Midbrain (tissue), 1 donor: ENCODE results near the gene RHOT2.
A peak's percentile ranks its signal among the peaks of the same experiment; 100 is the strongest.

Experiments used
- DNase-seq: peaks from one replicate; lab custom pipeline; 2025; lab: John Stamatoyannopoulos, UW

RHOT2 gene

DNA sequence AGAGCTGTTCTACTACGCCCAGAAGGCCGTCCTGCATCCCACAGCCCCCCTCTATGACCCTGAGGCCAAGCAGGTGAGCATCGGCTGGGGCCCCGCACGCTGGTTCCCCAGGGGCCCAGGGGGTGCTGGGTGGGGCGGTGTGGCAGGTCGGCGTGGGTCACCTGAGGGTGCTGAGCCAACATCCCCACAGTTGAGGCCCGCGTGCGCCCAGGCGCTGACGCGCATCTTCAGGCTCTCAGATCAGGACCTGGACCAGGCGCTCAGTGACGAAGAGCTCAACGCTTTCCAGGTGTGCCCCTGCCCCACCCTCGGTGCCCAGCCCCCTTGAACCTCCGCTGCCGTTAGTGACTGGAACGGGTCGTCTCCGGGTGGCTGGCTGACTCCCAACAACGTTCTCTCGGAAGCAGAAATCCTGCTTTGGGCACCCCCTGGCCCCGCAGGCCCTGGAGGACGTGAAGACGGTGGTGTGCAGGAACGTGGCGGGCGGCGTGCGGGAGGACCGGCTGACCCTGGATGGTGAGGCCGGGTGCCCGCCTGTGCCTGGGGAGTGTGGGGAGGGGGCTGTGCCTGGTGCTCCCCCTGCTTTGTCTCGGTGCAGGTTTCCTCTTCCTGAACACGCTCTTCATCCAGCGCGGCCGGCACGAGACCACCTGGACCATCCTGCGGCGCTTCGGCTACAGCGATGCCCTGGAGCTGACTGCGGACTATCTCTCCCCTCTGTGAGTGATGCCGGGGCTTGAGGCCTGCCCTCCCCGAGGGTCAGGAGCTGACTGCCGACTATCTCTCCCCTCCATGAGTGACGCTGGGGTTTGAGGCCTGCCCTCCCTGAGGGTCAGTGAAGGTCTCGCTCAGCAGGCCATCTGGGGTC lies 2.8 kb downstream of the RHOT2 start:
- DNase-seq = no peak

DNA sequence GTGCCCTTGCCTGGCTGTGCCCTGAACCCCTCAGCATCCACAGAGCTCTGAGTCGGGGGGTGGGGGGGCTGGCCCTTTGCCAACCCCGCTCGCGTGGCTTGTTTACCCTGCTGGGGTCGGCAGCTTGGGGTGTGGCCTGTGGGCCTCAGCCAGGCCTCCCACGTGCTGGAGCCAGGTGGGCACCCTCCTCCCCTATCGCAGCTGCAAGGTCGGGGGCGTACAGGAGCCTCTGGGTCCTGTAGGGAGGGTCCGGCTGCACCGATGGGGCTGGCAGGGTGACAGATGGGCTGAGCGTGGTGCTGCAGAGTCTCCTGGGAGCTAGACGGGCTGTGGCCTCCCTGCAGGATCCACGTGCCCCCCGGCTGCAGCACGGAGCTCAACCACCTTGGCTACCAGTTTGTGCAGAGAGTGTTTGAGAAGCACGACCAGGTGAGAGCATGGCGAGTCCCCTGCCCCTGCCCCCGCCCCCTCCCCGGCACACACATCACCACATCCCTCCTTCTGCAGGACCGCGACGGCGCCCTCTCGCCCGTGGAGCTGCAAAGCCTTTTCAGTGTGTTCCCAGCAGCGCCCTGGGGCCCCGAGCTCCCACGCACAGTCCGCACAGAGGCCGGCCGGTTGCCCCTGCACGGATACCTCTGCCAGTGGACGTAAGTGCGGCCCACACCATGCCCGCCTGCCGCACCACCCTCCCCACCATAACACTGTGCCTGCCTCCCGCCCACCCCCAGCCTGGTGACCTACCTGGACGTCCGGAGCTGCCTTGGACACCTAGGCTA lies 3.6 kb downstream of the RHOT2 start:
- DNase-seq = no peak

DNA sequence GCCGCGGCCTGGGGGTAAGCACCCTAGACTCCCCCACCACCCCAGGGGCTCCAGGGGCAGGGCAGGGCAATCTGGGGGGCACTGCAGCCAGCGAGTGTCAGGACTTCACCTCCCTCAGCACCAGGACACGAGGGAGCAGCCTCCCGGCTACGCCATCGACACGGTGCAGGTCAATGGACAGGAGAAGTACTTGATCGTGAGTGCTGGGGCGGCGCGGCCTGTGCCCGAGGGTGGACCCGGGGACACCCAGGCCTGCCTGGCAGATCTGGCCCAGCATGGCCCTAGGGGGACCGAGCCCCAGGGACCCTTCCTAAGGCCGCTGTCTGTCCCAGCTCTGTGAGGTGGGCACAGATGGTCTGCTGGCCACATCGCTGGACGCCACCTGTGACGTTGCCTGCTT lies 4.4 kb downstream of the RHOT2 start:
- no peak for DNase-seq

DNA sequence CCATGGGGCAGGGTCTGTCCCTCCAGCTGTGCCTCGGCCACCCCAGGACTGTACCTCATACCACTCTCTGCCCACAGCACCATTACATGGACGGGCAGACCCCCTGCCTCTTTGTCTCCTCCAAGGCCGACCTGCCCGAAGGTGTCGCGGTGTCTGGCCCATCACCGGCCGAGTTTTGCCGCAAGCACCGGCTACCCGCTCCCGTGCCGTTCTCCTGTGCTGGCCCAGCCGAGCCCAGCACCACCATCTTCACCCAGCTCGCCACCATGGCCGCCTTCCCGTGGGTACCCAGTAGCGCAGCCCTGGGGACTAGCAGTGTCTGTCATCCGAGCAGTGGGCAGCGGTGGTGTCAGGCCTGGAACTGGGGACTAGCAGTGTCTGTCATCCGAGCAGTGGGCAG lies 4.9 kb downstream of the RHOT2 start:
- DNase-seq = no peak

DNA sequence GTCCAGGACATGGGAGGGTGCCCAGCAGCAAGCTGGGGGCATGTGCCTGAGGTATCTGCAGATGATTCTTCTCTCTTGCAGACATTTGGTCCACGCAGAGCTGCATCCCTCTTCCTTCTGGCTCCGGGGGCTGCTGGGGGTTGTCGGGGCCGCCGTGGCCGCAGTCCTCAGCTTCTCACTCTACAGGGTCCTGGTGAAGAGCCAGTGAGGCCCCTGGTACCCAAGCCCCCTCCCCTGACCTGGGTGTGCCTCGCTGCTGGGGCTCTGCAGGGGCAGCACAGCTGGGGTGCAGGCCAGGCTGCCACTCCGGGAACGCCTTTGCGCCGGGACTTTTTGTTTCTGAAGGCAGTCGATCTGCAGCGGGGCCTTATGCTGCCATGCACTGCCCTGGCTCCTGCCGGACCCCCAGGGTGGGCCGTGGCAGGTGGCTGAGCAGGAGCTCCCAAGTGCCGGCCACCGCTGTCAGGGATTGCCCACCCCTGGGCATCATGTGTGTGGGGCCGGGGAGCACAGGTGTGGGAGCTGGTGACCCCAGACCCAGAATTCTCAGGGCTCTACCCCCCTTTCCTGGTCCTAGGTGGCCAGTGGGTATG lies 5.6 kb downstream of the RHOT2 start:
- no peak for DNase-seq

DNA sequence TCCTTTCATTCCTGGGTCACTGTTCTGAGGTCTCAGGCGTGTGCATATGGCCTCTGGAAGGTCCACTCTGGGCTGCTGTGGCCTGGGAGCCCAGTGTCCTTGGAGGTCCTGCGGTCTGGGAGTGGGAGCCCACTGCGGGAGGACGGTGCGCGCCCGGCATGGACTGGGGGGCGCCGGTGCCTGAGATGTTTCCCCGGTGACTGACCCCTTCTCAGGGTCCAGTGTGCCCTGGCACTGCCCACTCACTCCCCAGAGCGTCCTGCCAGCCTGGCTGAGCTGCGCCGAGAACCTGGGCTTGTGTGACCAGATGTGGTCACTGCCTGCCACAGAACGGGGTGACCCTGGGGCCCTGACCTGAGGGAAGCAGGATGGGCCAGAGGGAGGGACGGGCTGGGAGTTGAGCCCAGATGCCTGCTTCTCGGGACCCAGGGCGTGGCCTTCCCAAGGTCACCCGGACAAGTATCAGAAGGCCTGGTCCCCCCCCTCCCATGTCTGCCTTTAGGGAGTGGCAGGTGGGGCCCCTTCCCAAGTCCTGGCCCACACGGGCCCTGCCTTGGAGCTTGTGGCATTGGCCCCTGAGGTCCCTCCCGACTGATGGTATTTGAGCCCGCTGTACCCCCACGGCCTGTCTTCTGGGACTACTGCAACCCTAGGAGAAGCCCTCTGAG lies 6.4 kb downstream of the RHOT2 start:
- no peak for DNase-seq

DNA sequence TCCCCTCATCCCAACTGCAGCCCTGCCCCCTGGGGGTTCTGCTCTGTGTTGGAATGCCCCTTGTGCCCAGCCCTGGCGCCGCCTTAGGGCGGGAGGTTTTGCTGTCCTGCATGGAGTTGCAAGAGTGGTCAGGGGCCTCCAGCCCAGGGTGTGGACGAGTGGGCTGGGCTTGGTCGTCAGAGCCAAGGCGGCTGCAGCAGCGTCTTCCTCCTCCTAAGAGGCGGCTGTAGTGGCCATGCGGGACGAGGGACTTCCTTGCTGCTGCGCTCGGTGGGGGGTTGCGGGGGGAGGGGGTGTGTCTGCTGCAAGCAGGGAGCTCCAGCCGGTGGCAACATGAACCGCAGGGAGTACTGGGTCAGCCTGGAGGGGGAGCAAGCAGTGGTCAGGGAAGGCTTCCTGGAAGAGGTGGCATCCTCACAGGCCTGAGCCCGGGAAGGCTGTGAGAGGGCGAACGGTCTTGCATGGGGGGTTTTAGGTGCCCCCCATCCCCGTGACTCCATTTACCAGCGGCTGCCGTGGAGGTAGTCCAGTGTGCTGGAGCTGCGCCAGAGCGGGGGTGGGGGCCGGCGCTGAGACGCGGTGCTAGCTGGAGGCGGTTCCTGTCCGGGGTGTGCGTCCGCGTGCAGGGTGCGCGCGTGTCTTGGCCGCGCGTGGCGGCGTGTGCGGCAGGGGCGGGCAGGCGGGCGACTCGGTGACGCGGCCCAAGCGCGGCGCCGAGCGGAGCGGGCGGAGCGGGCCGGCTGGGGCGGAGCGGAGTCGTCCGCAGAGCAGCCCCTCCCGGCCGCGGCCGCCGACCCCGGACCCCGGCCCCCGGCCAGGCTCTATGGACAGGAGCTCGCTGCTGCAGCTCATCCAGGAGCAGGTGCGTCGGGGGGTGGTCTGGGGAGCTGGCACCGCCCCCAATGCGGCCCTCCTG lies 7.3 kb downstream of the RHOT2 start, which contains the start of gene RHBDL1:
TSS of gene RHBDL1 (plus strand) at position 704 of the 916 bp plus-strand sequence. CDS start at position 824, 120 bp downstream.
- DNase-seq = peak; percentile 52

DNA sequence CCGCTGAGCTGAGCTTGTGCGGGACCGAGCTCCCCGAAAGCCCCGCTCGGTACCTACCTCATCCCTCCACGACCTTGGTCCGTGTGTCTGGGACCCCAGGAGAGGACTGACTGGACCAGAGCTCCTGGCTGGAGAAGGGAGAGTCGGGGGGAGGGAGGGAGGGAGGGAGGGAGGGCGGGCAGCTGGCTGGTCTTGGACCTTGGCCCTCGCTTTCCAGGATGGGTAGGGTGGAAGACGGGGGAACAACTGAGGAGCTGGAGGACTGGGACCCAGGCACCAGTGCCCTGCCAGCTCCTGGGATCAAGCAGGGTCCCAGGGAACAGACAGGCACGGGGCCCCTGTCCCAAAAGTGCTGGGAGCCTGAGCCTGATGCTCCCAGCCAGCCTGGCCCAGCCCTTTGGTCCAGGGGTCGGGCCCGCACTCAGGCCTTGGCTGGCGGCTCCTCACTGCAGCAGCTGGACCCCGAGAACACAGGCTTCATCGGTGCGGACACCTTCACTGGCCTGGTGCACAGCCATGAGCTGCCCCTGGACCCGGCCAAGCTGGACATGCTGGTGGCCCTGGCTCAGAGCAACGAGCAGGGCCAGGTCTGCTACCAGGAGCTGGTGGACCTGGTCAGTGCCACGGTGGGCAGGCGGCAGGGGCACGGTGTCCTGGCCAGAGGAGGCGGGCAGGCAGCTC lies 8.1 kb downstream of the RHOT2 start:
- no peak for DNase-seq

DNA sequence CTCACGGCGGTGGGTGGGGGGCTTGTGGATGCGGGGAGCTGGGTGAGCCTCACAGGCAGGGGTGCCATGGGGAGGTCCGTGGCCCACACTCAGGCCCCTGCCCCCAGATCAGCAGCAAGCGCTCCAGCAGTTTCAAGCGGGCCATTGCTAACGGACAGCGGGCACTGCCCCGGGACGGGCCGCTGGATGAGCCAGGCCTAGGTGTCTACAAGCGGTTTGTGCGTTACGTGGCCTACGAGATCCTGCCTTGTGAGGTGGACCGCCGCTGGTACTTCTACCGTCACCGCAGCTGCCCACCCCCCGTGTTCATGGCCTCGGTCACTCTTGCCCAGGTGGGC lies 8.6 kb downstream of the RHOT2 start:
- no peak for DNase-seq

DNA sequence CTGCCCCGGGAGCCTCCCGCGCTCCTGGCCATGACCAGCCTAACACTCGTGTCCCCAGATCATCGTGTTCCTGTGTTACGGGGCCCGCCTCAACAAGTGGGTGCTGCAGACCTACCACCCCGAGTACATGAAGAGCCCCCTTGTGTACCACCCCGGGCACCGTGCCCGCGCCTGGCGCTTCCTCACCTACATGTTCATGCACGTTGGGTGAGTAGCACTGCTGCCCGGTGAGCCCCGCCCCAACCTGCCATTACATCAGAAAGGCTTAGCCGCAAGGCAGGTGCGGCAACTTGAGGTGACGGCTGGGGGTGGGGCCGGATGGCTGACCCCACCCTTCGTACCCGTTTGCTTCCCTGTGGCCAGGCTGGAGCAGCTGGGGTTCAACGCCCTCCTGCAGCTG lies 9.0 kb downstream of the RHOT2 start:
- no peak for DNase-seq

DNA sequence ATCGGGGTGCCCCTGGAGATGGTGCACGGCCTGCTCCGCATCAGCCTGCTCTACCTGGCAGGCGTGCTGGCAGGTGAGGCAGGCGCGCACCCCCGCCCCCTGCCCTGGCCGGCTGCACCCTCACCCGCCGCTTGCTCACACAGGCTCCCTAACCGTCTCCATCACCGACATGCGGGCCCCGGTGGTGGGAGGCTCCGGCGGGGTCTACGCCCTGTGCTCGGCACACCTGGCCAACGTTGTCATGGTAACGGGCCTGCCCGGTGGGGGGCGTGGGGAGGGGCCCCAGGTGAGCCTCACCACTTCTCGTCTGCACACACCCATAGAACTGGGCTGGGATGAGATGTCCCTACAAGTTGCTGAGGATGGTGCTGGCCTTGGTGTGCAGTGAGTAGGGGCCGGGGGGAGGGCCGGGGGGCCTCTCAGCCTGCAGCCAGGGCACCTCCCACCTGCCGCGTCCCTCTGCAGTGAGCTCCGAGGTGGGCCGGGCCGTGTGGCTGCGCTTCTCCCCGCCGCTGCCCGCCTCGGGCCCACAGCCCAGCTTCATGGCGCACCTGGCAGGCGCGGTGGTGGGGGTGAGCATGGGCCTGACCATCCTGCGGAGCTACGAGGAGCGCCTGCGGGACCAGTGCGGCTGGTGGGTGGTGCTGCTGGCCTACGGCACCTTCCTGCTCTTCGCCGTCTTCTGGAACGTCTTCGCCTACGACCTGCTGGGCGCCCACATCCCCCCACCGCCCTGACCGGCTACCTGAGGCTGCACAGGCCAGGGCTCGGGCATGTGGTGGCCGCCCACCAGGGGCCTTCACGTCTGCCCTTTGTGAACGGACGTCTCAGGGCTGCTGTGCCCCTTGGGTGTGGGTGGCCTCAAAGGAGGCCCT lies 9.6 kb downstream of the RHOT2 start:
- DNase-seq = no peak

DNA sequence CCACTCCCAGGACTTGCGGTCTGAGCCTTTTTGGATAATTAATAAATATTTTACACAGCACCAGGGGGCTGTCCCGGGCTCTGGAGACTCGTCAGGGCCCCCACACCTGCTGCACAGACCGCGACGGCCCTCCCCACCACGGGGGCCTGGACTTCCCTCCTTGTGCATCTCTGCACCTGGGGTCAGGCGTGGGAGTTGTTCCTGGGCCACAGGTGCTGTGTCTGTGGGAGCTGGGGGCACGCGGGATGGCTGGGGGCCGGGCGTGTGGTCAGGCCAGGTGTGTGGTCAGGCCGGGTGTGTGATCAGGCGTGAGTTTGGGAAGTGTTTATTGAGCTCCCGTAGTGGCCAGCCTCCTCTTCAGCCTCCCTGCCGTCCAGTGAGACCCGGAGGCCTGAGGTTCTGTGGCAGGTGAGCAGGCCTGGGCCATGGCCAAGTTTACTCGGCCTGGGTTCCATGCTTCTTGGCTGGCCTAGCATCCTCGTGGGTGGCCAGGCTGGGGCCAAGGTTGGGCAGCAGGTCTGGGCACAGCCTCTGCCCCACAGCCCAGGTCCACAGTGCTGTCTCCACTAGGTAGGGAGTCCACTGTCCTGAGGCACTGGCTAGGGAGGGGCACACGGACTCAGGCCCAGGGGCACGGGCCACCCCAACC lies 10.4 kb downstream of the RHOT2 start:
- DNase-seq = no peak

DNA sequence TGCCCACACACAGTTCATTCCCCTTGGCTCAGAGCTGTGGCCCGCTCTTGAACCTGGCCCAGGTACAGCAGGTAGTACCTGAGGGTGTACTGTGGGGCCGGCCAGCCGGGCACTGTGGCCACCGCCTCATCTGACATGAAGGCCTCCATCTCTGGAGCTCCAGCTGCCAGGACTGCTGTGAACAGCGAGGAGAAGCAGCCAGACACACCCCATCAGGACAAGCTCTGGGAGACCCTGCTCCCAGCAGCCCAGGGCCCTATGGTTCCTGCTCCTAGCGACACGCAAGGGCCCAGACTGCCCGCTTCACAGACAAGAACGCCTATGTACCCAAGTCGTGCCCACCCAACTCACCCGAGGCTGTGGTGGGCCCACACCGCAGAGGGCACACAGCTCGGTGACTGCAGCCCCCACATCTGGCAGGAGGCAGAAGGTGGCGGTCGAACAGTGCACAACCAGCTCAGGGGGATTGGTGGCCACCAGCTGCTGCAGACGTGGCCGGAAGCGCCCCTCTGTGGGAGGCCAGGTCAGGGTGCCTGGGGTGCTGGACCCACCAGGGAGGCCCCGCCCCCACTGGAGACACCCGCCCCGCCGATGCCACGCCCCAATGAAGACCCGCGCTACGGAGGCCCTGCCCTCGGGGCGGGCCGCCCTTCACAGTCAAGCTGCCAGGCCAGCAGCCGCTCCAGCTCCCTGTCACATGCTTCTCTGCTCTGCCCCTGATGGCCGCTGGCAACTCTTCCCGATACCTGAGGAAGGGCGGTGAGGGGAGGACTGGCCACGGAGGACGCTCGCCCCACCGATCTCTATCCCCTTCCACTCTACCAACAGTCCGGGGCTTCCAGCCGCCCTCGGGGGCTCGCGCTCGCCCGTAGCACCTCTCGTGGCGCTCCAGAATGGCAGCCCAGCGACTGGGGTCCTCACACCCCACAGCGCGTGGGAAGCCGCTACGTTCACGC lies 11.2 kb downstream of the RHOT2 start:
- DNase-seq = peak; percentile 51

DNA sequence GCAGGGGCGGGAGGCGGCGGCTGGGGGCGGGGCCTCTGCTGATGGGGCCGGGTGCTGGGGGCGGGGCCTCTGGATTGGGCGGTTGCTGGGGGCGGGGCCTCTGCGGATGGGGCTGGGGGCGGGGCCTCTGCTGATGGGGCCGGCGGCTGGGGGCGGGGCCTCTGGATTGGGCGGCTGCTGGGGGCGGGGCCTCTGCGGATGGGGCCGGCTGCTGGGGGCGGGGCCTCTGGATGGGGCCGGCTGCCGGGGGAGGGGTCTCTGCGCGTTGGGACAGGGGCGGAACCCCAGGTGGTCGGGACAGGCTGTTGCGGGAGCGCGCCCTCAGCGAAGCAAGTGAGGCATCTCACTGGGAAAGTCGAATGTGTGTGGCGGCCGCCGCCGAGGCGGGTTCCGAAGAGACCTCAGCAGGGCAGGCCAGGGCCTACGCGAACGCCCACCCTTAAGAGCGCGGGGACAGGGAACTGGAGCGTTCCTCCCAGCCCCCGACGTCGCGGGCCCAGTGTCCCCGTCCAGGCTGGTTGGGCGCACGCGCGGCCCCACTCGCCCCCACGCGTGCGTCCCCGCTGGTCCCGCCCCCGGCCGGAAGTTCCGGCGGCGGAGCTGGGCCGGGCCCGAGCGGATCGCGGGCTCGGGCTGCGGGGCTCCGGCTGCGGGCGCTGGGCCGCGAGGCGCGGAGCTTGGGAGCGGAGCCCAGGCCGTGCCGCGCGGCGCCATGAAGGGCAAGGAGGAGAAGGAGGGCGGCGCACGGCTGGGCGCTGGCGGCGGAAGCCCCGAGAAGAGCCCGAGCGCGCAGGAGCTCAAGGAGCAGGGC lies 12.1 kb downstream of the RHOT2 start, which contains the start of gene STUB1:
TSS of gene STUB1 (plus strand) at position 597 of the 811 bp plus-strand sequence. CDS start at position 713, 116 bp downstream.
- DNase-seq = peak; percentile 84

DNA sequence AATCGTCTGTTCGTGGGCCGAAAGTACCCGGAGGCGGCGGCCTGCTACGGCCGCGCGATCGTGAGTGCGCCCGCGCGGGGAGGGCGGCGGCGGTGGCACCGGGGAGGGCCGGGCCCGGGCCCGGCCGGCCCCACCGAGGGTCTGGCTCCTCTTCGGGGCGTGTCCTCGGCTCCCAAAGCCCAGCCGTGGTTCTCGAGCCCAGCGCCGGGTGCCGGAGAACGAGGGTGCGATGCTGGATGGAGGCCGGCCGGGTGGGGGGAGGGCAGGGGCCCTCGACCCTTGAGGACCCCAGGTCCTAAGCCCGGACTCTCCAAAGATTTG lies 12.7 kb downstream of the RHOT2 start:
- DNase-seq = no peak

DNA sequence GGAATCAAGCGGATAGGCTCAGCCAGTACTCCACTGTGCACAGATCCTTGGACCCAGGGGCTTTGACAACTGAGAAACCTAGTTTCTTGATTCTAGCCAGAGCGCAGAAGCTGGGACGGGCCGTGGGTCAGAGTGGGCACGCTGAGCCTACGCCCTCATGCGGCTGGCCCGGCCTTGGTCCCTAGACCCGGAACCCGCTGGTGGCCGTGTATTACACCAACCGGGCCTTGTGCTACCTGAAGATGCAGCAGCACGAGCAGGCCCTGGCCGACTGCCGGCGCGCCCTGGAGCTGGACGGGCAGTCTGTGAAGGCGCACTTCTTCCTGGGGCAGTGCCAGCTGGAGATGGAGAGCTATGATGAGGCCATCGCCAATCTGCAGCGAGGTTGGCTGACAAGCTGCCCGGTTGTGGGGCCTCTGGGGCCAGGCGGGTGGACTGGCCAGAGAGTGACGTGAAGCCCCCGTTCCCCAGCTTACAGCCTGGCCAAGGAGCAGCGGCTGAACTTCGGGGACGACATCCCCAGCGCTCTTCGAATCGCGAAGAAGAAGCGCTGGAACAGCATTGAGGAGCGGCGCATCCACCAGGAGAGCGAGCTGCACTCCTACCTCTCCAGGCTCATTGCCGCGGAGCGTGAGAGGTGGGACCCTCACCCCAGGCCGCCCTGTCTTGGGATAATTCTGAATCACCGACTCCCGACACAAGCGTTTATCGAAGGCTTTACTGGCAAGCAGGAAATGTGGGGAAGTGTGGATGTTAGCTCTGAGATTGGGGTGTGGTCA lies 13.2 kb downstream of the RHOT2 start:
- DNase-seq = no peak
